ENCODE measurements around the gene PRR36. TPM values are rescaled to one million over a fixed set of nuclear protein-coding genes. Genes with fewer than 3 reads are reported as not detected.
"Not testable (repeated sequence)": the region's sequence is repeated elsewhere in the genome, so short reads cannot be mapped to it uniquely, and the experiment has no call there.

PRR36 gene
- total RNA-seq, 4 donors from 2014 or later, result 0.72 to 0.93 (median 0.83) TPM

- WGBS, 2 donors, result 75 to 77% methylated on average over 14 of the region's 14 CpGs
- TF ChIP-seq POLR2A (IDR thresholded peaks at IDR 0.05) (no peak), CTCF (IDR thresholded peaks at IDR 0.05) (no peak)
- intact Hi-C loops (cut with DNase I; ENCODE audit: low total_unique reads), result no loop called here
- DNase-seq (ENCODE audit: low spot score in 2 of 2), result no peak
- no peak overlapping the region for H3K4me3 ChIP-seq (ENCODE audit: low read depth, poor library complexity, severe bottlenecking)
These were observed 13.2 kb downstream of the PRR36 start for GRCh38 chr19:7860714-7861618.

- no peak for TF ChIP-seq POLR2A (IDR thresholded peaks at IDR 0.05)
- TF ChIP-seq CTCF (IDR thresholded peaks at IDR 0.05), result no peak
- no peak for DNase-seq (ENCODE audit: low spot score in 2 of 2)
- 90 to 95% methylated on average over 21 to 22 of the region's 22 CpGs for whole genome bisulfite sequencing, 2 donors
- no peak overlapping the region for H3K4me3 ChIP-seq (ENCODE audit: low read depth, poor library complexity, severe bottlenecking)
- intact Hi-C loops (cut with DNase I; ENCODE audit: low total_unique reads), result loop anchor here (10.0 kb wide), 1 partner anchor 145 kb away; the partner anchor contains the start of gene ELAVL1
These were observed 14.1 kb downstream of the PRR36 start for GRCh38 chr19:7859831-7860713.

- intact Hi-C loops (cut with DNase I; ENCODE audit: low total_unique reads), result loop anchor here (10.0 kb wide), 1 partner anchor 146 kb away; the partner anchor contains the start of gene ELAVL1
- DNase-seq (ENCODE audit: low spot score in 2 of 2); H3K4me3 ChIP-seq (ENCODE audit: low read depth, poor library complexity, severe bottlenecking): not testable (repeated sequence)
- WGBS, 2 donors, result 97 to 98% methylated on average over 8 of the region's 8 CpGs
These were observed 15.1 kb downstream of the PRR36 start for GRCh38 chr19:7859087-7859486.

- H3K4me3 ChIP-seq (ENCODE audit: low read depth, poor library complexity, severe bottlenecking), result no peak overlapping the region
- intact Hi-C loops (cut with DNase I; ENCODE audit: low total_unique reads), result loop anchor here (10.0 kb wide), 1 partner anchor 147 kb away; the partner anchor contains the start of gene ELAVL1
- 65 to 82% methylated on average over 13 to 19 of the region's 29 CpGs for WGBS, 2 donors
- TF ChIP-seq CTCF (IDR thresholded peaks at IDR 0.05), result no peak
- TF ChIP-seq POLR2A (IDR thresholded peaks at IDR 0.05), result no peak
- DNase-seq (ENCODE audit: low spot score in 2 of 2), result no peak
These were observed 15.9 kb downstream of the PRR36 start for GRCh38 chr19:7858109-7858770.

- no peak for DNase-seq (ENCODE audit: low spot score in 2 of 2)
- no peak overlapping the region for H3K4me3 ChIP-seq (ENCODE audit: low read depth, poor library complexity, severe bottlenecking)
- no peak for TF ChIP-seq POLR2A (IDR thresholded peaks at IDR 0.05)
- TF ChIP-seq CTCF (IDR thresholded peaks at IDR 0.05), result no peak
- WGBS, 2 donors, result 84 to 93% methylated on average over 5 to 7 of the region's 8 CpGs
- intact Hi-C loops (cut with DNase I; ENCODE audit: low total_unique reads), result loop anchor here (10.0 kb wide), 1 partner anchor 147 kb away; the partner anchor contains the start of gene ELAVL1
These were observed 16.5 kb downstream of the PRR36 start for GRCh38 chr19:7857727-7858108.
